RKO (cell line): ENCODE results near the gene FAM162B.
"Not testable (repeated sequence)": the region's sequence is repeated elsewhere in the genome, so short reads cannot be mapped to it uniquely, and the experiment has no call there.

Experiments
- DNase-seq: peaks from one replicate; pipeline ENCODE4 v3.0.0-alpha.2; 2016; ENCODE audit warnings: low spot score

The FAM162B gene

GRCh38 chr6:116726947-116727346 lies 38.6 kb downstream of the FAM162B start:
- DNase-seq: no peak

- no peak for DNase-seq
Observed at GRCh38 chr6:116714761-116715160, 50.8 kb downstream of the FAM162B start.

DNA sequence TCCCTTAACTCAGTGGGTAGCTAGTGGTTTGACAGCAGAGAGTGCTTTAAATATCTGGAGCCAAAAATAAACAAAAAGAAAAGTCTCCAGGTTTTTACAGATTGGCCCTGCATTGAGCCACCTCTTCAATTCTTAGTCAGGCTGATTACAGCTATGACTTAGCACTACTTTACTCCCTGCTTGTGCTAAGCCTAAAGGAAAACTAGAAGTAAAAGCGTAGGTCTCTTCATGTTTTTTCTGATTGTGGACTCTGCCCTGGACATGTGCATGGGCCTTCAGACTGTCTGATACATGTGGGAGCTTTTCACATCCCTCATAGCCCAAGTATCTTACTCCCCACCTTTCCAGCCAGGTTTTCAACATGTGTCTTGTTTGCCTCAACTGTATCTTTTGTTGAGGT lies 51.2 kb downstream of the FAM162B start:
- DNase-seq: no peak

DNA sequence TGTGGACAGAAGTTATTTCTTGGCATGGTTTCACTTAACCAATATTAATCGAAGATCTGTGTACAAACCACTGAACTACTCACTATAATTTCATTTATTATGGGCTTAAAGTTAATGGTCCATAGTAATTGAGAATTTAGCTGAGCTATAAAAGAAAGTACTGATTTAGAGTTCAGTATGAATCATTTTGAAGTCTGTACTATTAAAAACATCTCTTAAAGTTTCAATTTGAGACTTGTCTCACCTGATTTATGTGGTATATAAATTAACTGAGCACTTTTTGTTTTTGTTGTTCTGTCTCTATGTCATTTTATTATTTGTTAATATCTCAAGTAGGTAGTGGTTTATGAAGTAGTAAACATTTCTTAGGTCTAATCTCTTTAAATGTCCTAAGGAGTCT lies 59.6 kb downstream of the FAM162B start:
- DNase-seq: no peak

DNA sequence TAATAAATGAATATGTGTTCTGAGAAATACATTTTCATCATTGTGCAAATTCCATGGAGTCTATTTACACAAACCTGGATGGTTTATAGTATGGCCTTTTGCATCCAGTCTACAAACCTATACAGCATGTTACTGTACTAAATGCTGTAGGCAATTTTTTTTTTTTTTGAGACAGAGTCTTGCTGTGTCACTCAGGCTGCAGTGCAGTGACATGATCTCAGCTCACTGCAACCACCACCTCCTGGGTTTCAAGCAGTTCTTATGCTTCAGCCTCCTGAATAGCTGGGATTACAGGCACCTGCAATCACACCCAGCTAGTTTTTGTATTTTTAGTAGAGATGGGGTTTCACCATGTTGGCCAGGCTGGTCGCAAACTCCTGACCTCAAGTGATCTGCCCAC lies 61.6 kb downstream of the FAM162B start:
- not testable (repeated sequence) for DNase-seq
